H9 (cell line): ENCODE data around the gene PIEZO2. TPM values are rescaled to one million over a fixed set of nuclear protein-coding genes. Genes with fewer than 3 reads are reported as not detected.

Source experiments
- DNase-seq: peaks from one replicate; pipeline ENCODE4 v3.0.0-alpha.2; 2017
- H2AFZ ChIP-seq: one replicate; pipeline ENCODE4 v1.6.1; 2013; ENCODE audit warnings: mild to moderate bottlenecking, low read length, control low read depth, moderate library complexity
- H2AK5ac ChIP-seq: 2 replicates; pipeline ENCODE4 v1.6.1; 2013; ENCODE audit warnings: low read length, control low read depth, mixed read lengths; ENCODE audit not compliant: insufficient read length
- H2BK120ac ChIP-seq: one replicate; pipeline ENCODE4 v1.6.1; 2013; ENCODE audit warnings: low read depth, mild to moderate bottlenecking, low read length, control low read depth, inconsistent platforms; ENCODE audit not compliant: poor library complexity, severe bottlenecking
- H2BK12ac ChIP-seq: 2 replicates; pipeline ENCODE4 v1.6.1; 2013; ENCODE audit warnings: low read length, control low read depth, mixed read lengths, low read depth; ENCODE audit not compliant: insufficient read length
- H2BK15ac ChIP-seq: 2 replicates; pipeline ENCODE4 v1.6.1; 2013; ENCODE audit warnings: low read depth, low read length, control low read depth
- H2BK20ac ChIP-seq: one replicate; pipeline ENCODE4 v1.6.1; 2013; ENCODE audit warnings: low read depth, mild to moderate bottlenecking, low read length, control low read depth, inconsistent platforms; ENCODE audit not compliant: poor library complexity, severe bottlenecking
- H2BK5ac ChIP-seq: 2 replicates; pipeline ENCODE4 v1.6.1; 2013; ENCODE audit warnings: low read length, control low read depth, mixed read lengths; ENCODE audit not compliant: insufficient read length
- H3K14ac ChIP-seq: 2 replicates; pipeline ENCODE4 v1.6.1; 2013; ENCODE audit warnings: low read length, control low read depth; ENCODE audit not compliant: insufficient read depth
- H3K18ac ChIP-seq: 2 replicates; pipeline ENCODE4 v1.6.1; 2013; ENCODE audit warnings: low read depth, mild to moderate bottlenecking, mixed read lengths, low read length, control low read depth; ENCODE audit not compliant: insufficient read length
- H3K23ac ChIP-seq: 2 replicates; pipeline ENCODE4 v1.6.1; 2013; ENCODE audit warnings: low read length, control low read depth, mixed read lengths, low read depth; ENCODE audit not compliant: insufficient read length
- H3K23me2 ChIP-seq: 2 replicates; pipeline ENCODE4 v1.6.1; 2013; ENCODE audit warnings: low read depth, mild to moderate bottlenecking, mixed read lengths, low read length, control low read depth; ENCODE audit not compliant: insufficient read length, poor library complexity, severe bottlenecking
- H3K27ac ChIP-seq: 2 replicates; pipeline ENCODE4 v1.5.1; 2013; ENCODE audit warnings: low read length, control low read depth, mixed read lengths, low read depth; ENCODE audit not compliant: insufficient read length
- H3K27me3 ChIP-seq: 2 replicates; pipeline ENCODE4 v1.6.1; 2013; ENCODE audit warnings: low read length, control low read depth, inconsistent platforms; ENCODE audit not compliant: insufficient read depth
- H3K4ac ChIP-seq: 2 replicates; pipeline ENCODE4 v1.6.1; 2013; ENCODE audit warnings: low read depth, mild to moderate bottlenecking, control low read depth, inconsistent platforms, low read length, moderate library complexity
- H3K4me1 ChIP-seq: 2 replicates; pipeline ENCODE4 v1.6.1; 2013; ENCODE audit warnings: low read length, control low read depth, inconsistent platforms; ENCODE audit not compliant: insufficient read depth
- H3K4me2 ChIP-seq: 2 replicates; pipeline ENCODE4 v1.6.1; 2013; ENCODE audit warnings: low read length, control low read depth, mixed read lengths; ENCODE audit not compliant: insufficient read length, insufficient read depth
- H3K56ac ChIP-seq: 2 replicates; pipeline ENCODE4 v1.6.1; 2013; ENCODE audit warnings: low read depth, mild to moderate bottlenecking, mixed read lengths, low read length, control low read depth; ENCODE audit not compliant: insufficient read length
- H3K79me1 ChIP-seq: 2 replicates; pipeline ENCODE4 v1.6.1; 2013; ENCODE audit warnings: low read depth, mild to moderate bottlenecking, moderate library complexity, low read length, control low read depth, inconsistent platforms; ENCODE audit not compliant: insufficient read depth, poor library complexity, severe bottlenecking
- H3K79me2 ChIP-seq: 2 replicates; pipeline ENCODE4 v1.6.1; 2013; ENCODE audit warnings: low read length, control low read depth, inconsistent platforms; ENCODE audit not compliant: insufficient read depth
- H3K9ac ChIP-seq: 2 replicates; pipeline ENCODE4 v1.6.1; 2013; ENCODE audit warnings: low read length, control low read depth, mixed read lengths; ENCODE audit not compliant: insufficient read length; ENCODE audit errors: extremely low read depth
- H3K9me3 ChIP-seq: one replicate; pipeline ENCODE4 v1.6.1; 2013; ENCODE audit warnings: low read depth, low read length, inconsistent platforms; ENCODE audit not compliant: control insufficient read depth
- H3T11ph ChIP-seq: one replicate; pipeline ENCODE4 v1.6.1; 2013; ENCODE audit warnings: mild to moderate bottlenecking, low read length, control low read depth, inconsistent platforms
- H4K20me1 ChIP-seq: one replicate; pipeline ENCODE4 v1.6.1; 2013; ENCODE audit not compliant: control insufficient read depth, insufficient read length, insufficient read depth
- H4K5ac ChIP-seq: 2 replicates; pipeline ENCODE4 v1.6.1; 2013; ENCODE audit warnings: low read depth, mild to moderate bottlenecking, mixed read lengths, low read length, control low read depth; ENCODE audit not compliant: insufficient read length
- H4K8ac ChIP-seq: replicated peaks from 2 replicates; pipeline ENCODE4 v1.6.1; 2013; ENCODE audit warnings: low read length, control low read depth, mixed read lengths, low read depth; ENCODE audit not compliant: insufficient read length
- H4K91ac ChIP-seq: 2 replicates; pipeline ENCODE4 v1.6.1; 2013; ENCODE audit warnings: low read depth, mild to moderate bottlenecking, moderate library complexity, mixed read lengths, low read length, control low read depth; ENCODE audit not compliant: insufficient read length
- H3K27ac Mint-ChIP-seq, 3 experiments: 2 replicates in 2 of 3; 3 replicates in 1 of 3; pipeline ENCODE4 v1.8.0; 2020 to 2021; ENCODE audit warnings: mixed read lengths in 3 of 3, mild to moderate bottlenecking in 1 of 3, moderate library complexity in 1 of 3
- H3K27me3 Mint-ChIP-seq: 2 replicates; pipeline ENCODE4 v1.8.0; 2021; ENCODE audit warnings: low read depth, mild to moderate bottlenecking, moderate library complexity, mixed read lengths
- H3K36me3 Mint-ChIP-seq, 3 experiments: 2 replicates in 2 of 3; 3 replicates in 1 of 3; pipeline ENCODE4 v1.8.0; 2020 to 2021; ENCODE audit warnings: low read depth in 3 of 3, mixed read lengths in 3 of 3; ENCODE audit not compliant: insufficient read depth in 1 of 3
- H3K4me1 Mint-ChIP-seq, 2 experiments: 2 replicates each; pipeline ENCODE4 v1.8.0; 2020; ENCODE audit warnings: mixed read lengths in 2 of 2
- H3K4me3 Mint-ChIP-seq, 2 experiments: 2 replicates in 1 of 2; 3 replicates in 1 of 2; pipeline ENCODE4 v1.8.0; 2020 to 2021; ENCODE audit warnings: mild to moderate bottlenecking in 2 of 2, mixed read lengths in 2 of 2, moderate library complexity in 1 of 2
- H3K9me3 Mint-ChIP-seq, 2 experiments: 2 replicates in 1 of 2; 3 replicates in 1 of 2; pipeline ENCODE4 v1.8.0; 2020; ENCODE audit warnings: mild to moderate bottlenecking in 2 of 2, mixed read lengths in 2 of 2, moderate library complexity in 1 of 2
- CTCF ChIP-seq: fragments of 200-600 bp; sonication (generic); conservative IDR thresholded peaks from 3 replicates; pipeline ENCODE4 v1.8.0; 2021; ENCODE audit warnings: antibody characterized with exemption, mild to moderate bottlenecking
- total RNA-seq: library from RNA; stranded (reverse); gene quantifications from 2 replicates; pipeline ENCODE4 v1.2.1, GENCODE V29; 2021

PIEZO2 gene
- total RNA-seq, 1 experiment from 2014 or later: 3.9 TPM

- Histone ChIP-seq H3K23me2 (no peaks in the 10 kb centered on the region), H4K8ac (no peak overlapping the region), H3K9ac (no peak overlapping the region), H3K56ac (no peak overlapping the region), H3K4ac (no peak overlapping the region), H2BK120ac (no peak overlapping the region), H3K23ac (no peak overlapping the region), H3T11ph (no peak overlapping the region), H3K79me1 (no peaks in the 10 kb centered on the region), H3K27me3 (no peaks in the 10 kb centered on the region), H2BK5ac (no peak overlapping the region), H2AFZ (no peak overlapping the region), H3K9me3 (no peaks in the 10 kb centered on the region), H4K5ac (no peak overlapping the region), H2BK12ac (no peak overlapping the region), H3K4me2 (no peak overlapping the region), H2BK20ac (no peak overlapping the region), H3K4me1 (no peaks in the 10 kb centered on the region), H2BK15ac (no peak overlapping the region), H4K91ac (no peak overlapping the region), H3K79me2 (no peaks in the 10 kb centered on the region), H2AK5ac (no peak overlapping the region), H3K27ac (no peak overlapping the region), H3K18ac (no peak overlapping the region), H3K14ac (no peak overlapping the region), H4K20me1 (no peaks in the 10 kb centered on the region)
- Mint-ChIP-seq H3K4me1 (no peaks in the 10 kb centered on the region), H3K9me3 (no peaks in the 10 kb centered on the region), H3K27me3 (no peaks in the 10 kb centered on the region), H3K4me3 (no peak overlapping the region), H3K27ac (no peak overlapping the region), H3K36me3 (peaks cover 0 to 10% (median 0%) of the 10 kb centered on the region in 3 experiments; a peak in 3 of 7 replicates)
- TF ChIP-seq CTCF: no peak
- no peak for DNase-seq
Measured at GRCh38 chr18:10757349-10757748, 392.0 kb downstream of the PIEZO2 start.
